ENCODE data around the gene SIL1. TPM values are rescaled to one million over a fixed set of nuclear protein-coding genes. Genes with fewer than 3 reads are reported as not detected.
"Not testable (repeated sequence)": the region's sequence is repeated elsewhere in the genome, so short reads cannot be mapped to it uniquely, and the experiment has no call there.

SIL1 gene
- 10 to 100 TPM; 43.7 to 55.8 (median 50.1) TPM for polyA plus RNA-seq (ENCODE audit: insufficient read length in 4 of 4)

GRCh38 chr5:139197710-139198669 lies at the start of gene SIL1:
SIL1 (minus strand) TSS chr5:139198368; CDS start chr5:139127843, 70,525 bp downstream.
- peak; percentile 88 to 93 (median 90) for DNase-seq (ENCODE audit: low read depth in 4 of 4, low spot score in 2 of 4)

GRCh38 chr5:139246394-139246793 lies 48.2 kb upstream of the SIL1 start:
- no peak for DNase-seq (ENCODE audit: low read depth in 4 of 4, low spot score in 2 of 4)

- DNase-seq (ENCODE audit: low read depth in 4 of 4, low spot score in 2 of 4), result no peak
Observed at GRCh38 chr5:139245637-139246339, 47.6 kb upstream of the SIL1 start.

GRCh38 chr5:139243425-139243970 lies 45.3 kb upstream of the SIL1 start:
- no peak for DNase-seq (ENCODE audit: low read depth in 4 of 4, low spot score in 2 of 4)

- no peak for DNase-seq (ENCODE audit: low read depth in 4 of 4, low spot score in 2 of 4)
Observed at GRCh38 chr5:139241139-139241538, 43.0 kb upstream of the SIL1 start.

- DNase-seq (ENCODE audit: low read depth in 4 of 4, low spot score in 2 of 4), result no peak
Observed at GRCh38 chr5:139236479-139236878, 38.3 kb upstream of the SIL1 start.

GRCh38 chr5:139232147-139232724 lies 34.1 kb upstream of the SIL1 start:
- DNase-seq (ENCODE audit: low read depth in 4 of 4, low spot score in 2 of 4), result no peak

- no peak for DNase-seq (ENCODE audit: low read depth in 4 of 4, low spot score in 2 of 4)
Observed at GRCh38 chr5:139228201-139228803, 30.1 kb upstream of the SIL1 start.

- DNase-seq (ENCODE audit: low read depth in 4 of 4, low spot score in 2 of 4), result no peak
Observed at GRCh38 chr5:139226131-139226530, 28.0 kb upstream of the SIL1 start.

- no peak for DNase-seq (ENCODE audit: low read depth in 4 of 4, low spot score in 2 of 4)
Observed at GRCh38 chr5:139223481-139223880, 25.3 kb upstream of the SIL1 start.

- no peak for DNase-seq (ENCODE audit: low read depth in 4 of 4, low spot score in 2 of 4)
Observed at GRCh38 chr5:139222346-139222745, 24.2 kb upstream of the SIL1 start.

- DNase-seq (ENCODE audit: low read depth in 4 of 4, low spot score in 2 of 4), result not testable (repeated sequence)
Observed at GRCh38 chr5:139218038-139218437, 19.9 kb upstream of the SIL1 start.

- DNase-seq (ENCODE audit: low read depth in 4 of 4, low spot score in 2 of 4), result peak in 1 of 4 donors; percentile 9
Observed at GRCh38 chr5:139215107-139215975, 17.2 kb upstream of the SIL1 start.

GRCh38 chr5:139214646-139215045 lies 16.5 kb upstream of the SIL1 start:
- DNase-seq (ENCODE audit: low read depth in 4 of 4, low spot score in 2 of 4), result no peak

- DNase-seq (ENCODE audit: low read depth in 4 of 4, low spot score in 2 of 4), result no peak
Observed at GRCh38 chr5:139212906-139213305, 14.7 kb upstream of the SIL1 start.

- DNase-seq (ENCODE audit: low read depth in 4 of 4, low spot score in 2 of 4), result no peak
Observed at GRCh38 chr5:139212486-139212885, 14.3 kb upstream of the SIL1 start.

GRCh38 chr5:139210585-139210984 lies 12.4 kb upstream of the SIL1 start:
- DNase-seq (ENCODE audit: low read depth in 4 of 4, low spot score in 2 of 4), result no peak

- no peak for DNase-seq (ENCODE audit: low read depth in 4 of 4, low spot score in 2 of 4)
Observed at GRCh38 chr5:139207297-139208000, 9.3 kb upstream of the SIL1 start.

- DNase-seq (ENCODE audit: low read depth in 4 of 4, low spot score in 2 of 4), result no peak
Observed at GRCh38 chr5:139205586-139205985, 7.4 kb upstream of the SIL1 start.

Data from left renal cortex interstitium (tissue), 4 donors.